ENCODE measurements around the gene CNOT6. TPM values are rescaled to one million over a fixed set of nuclear protein-coding genes. Genes with fewer than 3 reads are reported as not detected.

Gene CNOT6
- total RNA-seq, 2 donors from 2014 or later, result 12.0 to 15.8 TPM

- intact Hi-C loops (cut with DNase I), result no loop called here
- ATAC-seq (no peak), DNase-seq (peak; percentile 20)
Observed at GRCh38 chr5:180606215-180606785, 112.1 kb downstream of the CNOT6 start.

DNA sequence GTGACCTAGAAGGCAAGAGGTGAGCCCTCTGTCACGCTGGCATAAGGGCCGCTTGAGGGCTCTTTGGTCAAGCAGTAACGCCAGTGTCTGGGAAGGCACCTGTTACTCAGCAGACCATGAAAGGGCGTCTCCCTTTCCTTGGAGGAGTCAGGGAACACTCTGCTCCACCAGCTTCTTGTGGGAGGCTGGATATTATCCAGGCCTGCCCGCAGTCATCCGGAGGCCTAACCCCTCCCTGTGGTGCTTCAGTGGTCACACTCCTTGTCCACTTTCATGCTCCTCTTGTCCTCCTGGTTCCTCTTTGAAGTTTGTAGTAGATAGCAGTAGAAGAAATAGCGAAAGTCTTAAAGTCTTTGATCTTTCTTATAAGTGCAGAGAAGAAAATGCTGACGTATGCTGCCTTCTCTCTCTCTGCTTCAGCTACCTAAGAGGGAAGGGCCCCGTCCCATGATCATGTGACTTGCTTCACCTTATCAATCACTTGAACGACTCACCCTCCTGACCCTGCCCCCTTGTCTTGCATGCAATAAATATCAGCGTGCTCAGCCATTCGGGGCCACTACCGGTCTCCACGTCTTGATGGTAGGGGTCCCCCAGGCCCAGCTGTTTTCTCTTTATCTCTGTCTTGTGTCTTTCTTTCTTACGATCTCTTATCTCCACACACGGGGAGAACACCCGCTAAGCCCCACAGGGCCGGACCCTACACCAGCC lies 113.8 kb downstream of the CNOT6 start:
- intact Hi-C loops (cut with DNase I), result no loop called here
- no peak for DNase-seq
- no peak for ATAC-seq

GRCh38 chr5:180608572-180609310 lies 114.6 kb downstream of the CNOT6 start:
- DNase-seq, result no peak
- no peak for ATAC-seq
- intact Hi-C loops (cut with DNase I), result no loop called here

- intact Hi-C loops (cut with DNase I), result no loop called here
- DNase-seq (no peak), ATAC-seq (no peak)
Observed at GRCh38 chr5:180609386-180609785, 115.2 kb downstream of the CNOT6 start.

- intact Hi-C loops (cut with DNase I), result no loop called here
- no peak for DNase-seq
- ATAC-seq, result no peak
Observed at GRCh38 chr5:180609817-180610550, 115.8 kb downstream of the CNOT6 start.

- DNase-seq (no peak), ATAC-seq (no peak)
- intact Hi-C loops (cut with DNase I), result no loop called here
Observed at GRCh38 chr5:180611140-180611850, 117.1 kb downstream of the CNOT6 start.

- DNase-seq (no peak), ATAC-seq (no peak)
- intact Hi-C loops (cut with DNase I), result no loop called here
Observed at GRCh38 chr5:180612683-180613082, 118.5 kb downstream of the CNOT6 start.

GRCh38 chr5:180613188-180613813 lies 119.1 kb downstream of the CNOT6 start:
- intact Hi-C loops (cut with DNase I), result no loop called here
- ATAC-seq, result no peak
- DNase-seq, result no peak

GRCh38 chr5:180613814-180614188 lies 119.6 kb downstream of the CNOT6 start:
- intact Hi-C loops (cut with DNase I), result no loop called here
- DNase-seq, result no peak
- ATAC-seq, result no peak

DNA sequence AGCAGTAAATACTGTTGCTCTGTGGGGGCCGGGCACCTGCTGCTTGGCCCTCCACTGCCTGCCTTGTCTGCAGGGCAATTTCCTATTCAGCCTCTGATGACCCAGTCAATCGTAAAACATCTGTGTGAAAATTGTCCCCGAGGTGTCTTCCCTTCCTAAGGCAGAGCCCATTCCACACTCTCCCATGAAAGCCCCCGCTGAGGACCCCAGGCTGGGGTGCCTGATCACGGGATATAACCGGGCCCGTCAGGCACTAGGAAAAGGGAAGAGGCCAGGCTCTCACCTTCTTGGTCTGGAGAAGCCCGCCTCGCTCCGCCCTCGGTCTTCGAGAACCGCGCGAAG lies 124.3 kb downstream of the CNOT6 start:
- ATAC-seq (no peak), DNase-seq (no peak)
- intact Hi-C loops (cut with DNase I), result no loop called here

DNA sequence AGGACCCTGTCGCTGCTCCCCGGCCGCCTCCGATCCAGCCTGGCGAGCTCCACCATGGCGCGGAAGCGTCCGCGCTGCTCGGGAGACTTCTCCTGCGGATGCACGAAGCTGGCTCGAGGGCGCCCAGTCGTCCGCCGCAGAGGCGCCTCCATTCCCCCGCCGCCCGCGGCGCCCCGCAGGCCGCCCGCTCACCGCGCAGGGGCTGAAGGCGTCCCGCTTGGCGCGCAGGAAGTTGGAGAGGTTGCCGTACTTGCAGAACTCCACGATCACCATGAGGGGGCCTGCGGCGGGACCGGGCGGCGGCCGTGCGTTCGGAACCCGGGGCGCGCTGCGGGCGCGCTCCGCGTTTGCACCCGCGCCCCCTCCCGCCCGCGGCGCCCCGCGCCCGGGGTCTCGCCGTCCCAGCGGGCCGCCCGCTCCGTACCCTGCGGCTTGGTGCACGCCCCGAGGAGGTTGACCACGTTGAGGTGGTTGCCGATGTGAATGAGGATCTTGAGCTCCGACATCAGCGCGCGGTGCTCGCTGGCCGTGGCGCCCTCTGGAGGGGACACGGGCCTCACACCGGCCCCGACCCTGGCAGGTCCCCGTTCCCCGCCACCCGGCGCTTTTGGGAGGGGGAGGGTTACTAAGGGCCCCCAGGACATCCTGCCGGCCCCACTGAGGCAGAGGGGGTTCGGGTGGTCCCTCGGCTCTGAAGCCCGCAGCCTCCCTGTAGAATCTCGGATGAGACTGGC lies 124.8 kb downstream of the CNOT6 start:
- no peak for ATAC-seq
- intact Hi-C loops (cut with DNase I), result no loop called here
- DNase-seq, result no peak

DNA sequence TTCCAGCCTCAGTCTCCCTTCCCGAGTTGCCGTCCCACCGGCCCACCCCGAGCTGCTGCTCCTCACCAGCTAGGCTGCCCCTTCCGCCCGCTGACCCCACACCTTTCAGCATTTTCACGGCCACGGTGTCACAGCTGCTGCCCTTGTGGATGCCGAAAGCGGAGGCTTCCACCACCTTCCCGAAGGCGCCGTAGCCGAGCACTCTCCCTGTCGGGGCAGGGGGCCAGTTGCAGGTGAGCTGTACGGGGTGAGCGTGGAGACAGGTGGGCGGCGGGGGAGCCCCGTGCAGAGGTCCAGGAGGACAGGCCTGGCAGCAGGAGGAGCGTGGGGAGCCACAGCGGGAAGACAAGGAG lies 125.4 kb downstream of the CNOT6 start:
- DNase-seq (no peak), ATAC-seq (no peak)
- intact Hi-C loops (cut with DNase I), result no loop called here

GRCh38 chr5:180620014-180620413 lies 125.8 kb downstream of the CNOT6 start:
- intact Hi-C loops (cut with DNase I), result no loop called here
- ATAC-seq, result no peak
- no peak for DNase-seq

- intact Hi-C loops (cut with DNase I), result no loop called here
- no peak for DNase-seq
- ATAC-seq, result no peak
Observed at GRCh38 chr5:180621311-180621710, 127.1 kb downstream of the CNOT6 start.

DNA sequence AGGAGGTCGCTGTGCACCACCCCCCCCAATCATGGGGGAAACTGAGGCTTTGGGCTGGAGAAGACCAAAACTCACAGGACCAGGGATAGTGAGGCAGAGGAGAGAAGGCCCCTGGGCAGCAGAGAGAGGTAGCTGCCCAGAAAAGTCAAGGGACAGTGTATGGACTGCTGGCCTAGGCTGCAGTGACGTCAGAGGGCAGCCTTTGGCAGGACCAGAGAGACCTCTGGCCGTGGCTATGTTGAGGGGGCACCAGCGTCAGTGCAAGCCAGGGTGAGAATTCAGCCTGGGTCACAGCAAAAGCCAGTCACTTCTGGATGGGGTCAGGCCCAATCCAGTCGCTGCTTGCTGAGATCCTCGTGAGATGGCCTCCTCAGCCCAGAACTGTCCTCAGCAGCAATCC lies 128.7 kb downstream of the CNOT6 start:
- ATAC-seq (no peak), DNase-seq (no peak)
- intact Hi-C loops (cut with DNase I), result no loop called here

DNA sequence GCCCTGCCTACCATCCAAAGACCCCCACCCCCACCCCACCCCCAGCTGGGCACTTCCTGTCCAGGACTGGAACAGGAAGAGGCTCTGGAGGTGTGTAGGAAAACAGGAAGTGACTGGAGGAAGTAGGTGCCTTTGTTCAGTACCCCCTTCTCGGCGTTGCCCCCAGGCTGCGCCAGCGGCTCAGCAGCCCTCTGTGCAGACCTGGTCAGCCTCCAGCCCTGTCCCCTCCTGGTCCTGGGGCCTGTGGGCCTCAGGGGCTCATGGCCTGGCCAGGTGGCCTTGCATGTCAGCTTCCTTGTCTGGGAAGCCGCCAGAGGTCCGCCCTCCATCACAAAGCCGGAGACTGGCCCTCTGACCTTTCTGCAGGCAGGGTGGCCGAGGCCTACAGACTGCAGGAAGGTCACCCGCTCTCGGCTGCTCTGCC lies 129.2 kb downstream of the CNOT6 start:
- DNase-seq (no peak), ATAC-seq (peak; percentile 6 to 53)
- intact Hi-C loops (cut with DNase I), result no loop called here

- intact Hi-C loops (cut with DNase I), result no loop called here
- no peak for ATAC-seq
- no peak for DNase-seq
Observed at GRCh38 chr5:180623844-180624243, 129.7 kb downstream of the CNOT6 start.

DNA sequence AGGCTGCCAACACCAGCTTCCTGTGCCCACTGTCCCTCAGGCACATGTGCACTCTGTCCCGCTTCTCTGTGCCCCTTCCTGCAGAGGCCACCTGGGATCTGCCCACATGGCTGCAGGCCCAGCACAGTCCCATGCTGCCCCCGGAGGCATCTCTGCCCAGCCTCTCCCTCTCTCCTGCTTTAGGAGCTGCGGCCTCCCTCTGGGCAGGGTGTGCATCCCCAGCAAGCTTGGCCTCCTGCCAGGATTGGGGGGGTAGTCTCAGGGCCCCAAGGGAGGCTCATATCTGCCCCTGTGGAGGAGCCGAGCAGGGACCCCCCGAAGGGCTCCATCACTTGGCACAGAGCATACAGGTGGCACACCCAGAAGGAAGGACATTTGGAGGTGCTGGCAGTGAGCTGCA lies 130.4 kb downstream of the CNOT6 start:
- ATAC-seq (no peak), DNase-seq (no peak)
- intact Hi-C loops (cut with DNase I), result no loop called here

All from left cardiac atrium (tissue), 4 donors.